Loucy (cell line): ENCODE measurements around the gene DOCK10.

Experiments
- H2AFZ ChIP-seq: fragments of 200-600 bp; sonication (generic); 2 replicates; pipeline ENCODE4 v1.6.0; 2016; ENCODE audit warnings: antibody characterized with exemption, mild to moderate bottlenecking, low read length, moderate library complexity
- H3F3A ChIP-seq: fragments of 200-600 bp; 2 replicates; pipeline ENCODE4 v1.6.0; 2016; ENCODE audit warnings: antibody characterized with exemption, low read depth, mild to moderate bottlenecking
- H3K27me3 ChIP-seq: fragments of 200-600 bp; sonication (generic); 2 replicates; pipeline ENCODE4 v1.6.1; 2014; ENCODE audit warnings: low read length, mild to moderate bottlenecking; ENCODE audit not compliant: insufficient read depth, poor library complexity, severe bottlenecking
- H3K36me3 ChIP-seq: fragments of 200-600 bp; sonication (generic); 2 replicates; pipeline ENCODE4 v1.6.1; 2016; ENCODE audit warnings: low read length; ENCODE audit not compliant: insufficient read depth
- H3K4me1 ChIP-seq: fragments of 200-600 bp; sonication (generic); 2 replicates; pipeline ENCODE4 v1.5.1; 2014; ENCODE audit warnings: low read length, mild to moderate bottlenecking; ENCODE audit not compliant: insufficient read depth, poor library complexity, severe bottlenecking
- H3K4me2 ChIP-seq: fragments of 200-600 bp; sonication (generic); 2 replicates; pipeline ENCODE4 v1.6.0; 2014; ENCODE audit warnings: antibody characterized with exemption, low read length, low read depth, mild to moderate bottlenecking; ENCODE audit not compliant: poor library complexity, severe bottlenecking
- H3K4me3 ChIP-seq: fragments of 200-600 bp; sonication (generic); 2 replicates; pipeline ENCODE4 v1.5.1; 2014; ENCODE audit warnings: low read length, mild to moderate bottlenecking, mixed read lengths; ENCODE audit not compliant: poor library complexity, severe bottlenecking
- H3K79me2 ChIP-seq: fragments of 200-600 bp; sonication (generic); 2 replicates; pipeline ENCODE4 v1.6.1; 2014; ENCODE audit warnings: low read length; ENCODE audit not compliant: insufficient read depth
- H3K9ac ChIP-seq: fragments of 200-600 bp; sonication (generic); 2 replicates; pipeline ENCODE4 v1.6.0; 2014; ENCODE audit warnings: mild to moderate bottlenecking, low read depth, low read length, moderate library complexity; ENCODE audit not compliant: poor library complexity, severe bottlenecking
- H3K9me2 ChIP-seq: fragments of 200-600 bp; sonication (generic); replicated peaks from 2 replicates; pipeline ENCODE4 v1.6.1; 2016; ENCODE audit warnings: low read depth, low read length, mixed read lengths
- H3K9me3 ChIP-seq: fragments of 200-600 bp; sonication (generic); 2 replicates; pipeline ENCODE4 v1.6.1; 2014; ENCODE audit warnings: mild to moderate bottlenecking, antibody characterized with exemption, low read length, low read depth; ENCODE audit not compliant: insufficient read depth
- H4K20me1 ChIP-seq: fragments of 200-600 bp; sonication (generic); 2 replicates; pipeline ENCODE4 v1.6.0; 2014; ENCODE audit warnings: antibody characterized with exemption, low read length, mild to moderate bottlenecking; ENCODE audit not compliant: insufficient read depth, poor library complexity, severe bottlenecking
- EZH2phosphoT487 ChIP-seq: fragments of 200-600 bp; IDR thresholded peaks from 2 replicates; pipeline ENCODE4 v1.6.1; 2018; ENCODE audit warnings: antibody characterized with exemption, mild to moderate bottlenecking, moderate library complexity, borderline replicate concordance
- TF ChIP-seq, protein P1 (sequence below): fragments of 200-600 bp; sonication (generic); conservative IDR thresholded peaks from 2 replicates; pipeline ENCODE4 v1.5.1; 2014; ENCODE audit warnings: mild to moderate bottlenecking, antibody characterized with exemption, low read length

DOCK10 gene

DNA sequence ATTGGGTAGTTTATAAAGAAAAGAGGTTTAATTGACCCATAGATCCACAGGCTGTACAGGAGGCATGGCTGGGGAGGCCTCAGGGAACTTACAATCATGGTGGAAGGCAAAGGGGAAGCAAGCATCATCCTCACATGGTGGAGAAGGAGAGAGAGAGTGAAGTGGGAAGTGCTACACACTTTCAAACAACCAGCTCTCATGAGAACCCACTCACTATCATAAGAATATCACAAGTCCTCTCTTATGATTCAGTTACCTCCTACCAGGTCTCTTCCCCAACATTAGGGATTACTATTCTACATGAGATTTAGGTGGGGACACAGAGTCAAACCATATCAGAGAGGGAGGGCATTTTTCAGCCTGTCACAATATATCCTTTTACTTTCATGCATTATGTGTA is 22.7 kb upstream of the DOCK10 start:
- no peak overlapping the region for H2AFZ ChIP-seq
- no peaks in the 10 kb centered on the region for H3K36me3 ChIP-seq
- peak overlapping the region; percentile 45 for H3K4me2 ChIP-seq
- no peaks in the 10 kb centered on the region for H4K20me1 ChIP-seq
- peaks cover 23% of the 10 kb centered on the region for H3K4me1 ChIP-seq
- H3K9ac ChIP-seq = peak overlapping the region; percentile 25
- no peaks in the 10 kb centered on the region for H3K9me2 ChIP-seq
- H3K27me3 ChIP-seq = no peaks in the 10 kb centered on the region
- H3F3A ChIP-seq = no peaks in the 10 kb centered on the region; the same call in 1 of the 2 replicates
- peak overlapping the region; percentile 21 for H3K4me3 ChIP-seq
- no peaks in the 10 kb centered on the region for H3K79me2 ChIP-seq
- TF ChIP-seq, protein P1, sequence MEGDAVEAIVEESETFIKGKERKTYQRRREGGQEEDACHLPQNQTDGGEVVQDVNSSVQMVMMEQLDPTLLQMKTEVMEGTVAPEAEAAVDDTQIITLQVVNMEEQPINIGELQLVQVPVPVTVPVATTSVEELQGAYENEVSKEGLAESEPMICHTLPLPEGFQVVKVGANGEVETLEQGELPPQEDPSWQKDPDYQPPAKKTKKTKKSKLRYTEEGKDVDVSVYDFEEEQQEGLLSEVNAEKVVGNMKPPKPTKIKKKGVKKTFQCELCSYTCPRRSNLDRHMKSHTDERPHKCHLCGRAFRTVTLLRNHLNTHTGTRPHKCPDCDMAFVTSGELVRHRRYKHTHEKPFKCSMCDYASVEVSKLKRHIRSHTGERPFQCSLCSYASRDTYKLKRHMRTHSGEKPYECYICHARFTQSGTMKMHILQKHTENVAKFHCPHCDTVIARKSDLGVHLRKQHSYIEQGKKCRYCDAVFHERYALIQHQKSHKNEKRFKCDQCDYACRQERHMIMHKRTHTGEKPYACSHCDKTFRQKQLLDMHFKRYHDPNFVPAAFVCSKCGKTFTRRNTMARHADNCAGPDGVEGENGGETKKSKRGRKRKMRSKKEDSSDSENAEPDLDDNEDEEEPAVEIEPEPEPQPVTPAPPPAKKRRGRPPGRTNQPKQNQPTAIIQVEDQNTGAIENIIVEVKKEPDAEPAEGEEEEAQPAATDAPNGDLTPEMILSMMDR = no peak
- no peak for TF ChIP-seq EZH2phosphoT487
- H3K9me3 ChIP-seq = peaks cover 9% of the 10 kb centered on the region; the same call in 1 of the 2 replicates

- Histone ChIP-seq H3F3A (no peaks in the 10 kb centered on the region; the same call in 1 of the 2 replicates), H4K20me1 (no peaks in the 10 kb centered on the region), H3K9ac (peak overlapping the region; percentile 25), H3K4me2 (peak overlapping the region; percentile 45), H3K27me3 (no peaks in the 10 kb centered on the region), H3K79me2 (no peaks in the 10 kb centered on the region), H3K4me1 (peaks cover 19% of the 10 kb centered on the region), H3K9me3 (peaks cover 9% of the 10 kb centered on the region; the same call in 1 of the 2 replicates), H2AFZ (0 out of 2 replicates have a peak overlapping the region, but pooled peaks have one; percentile 8), H3K9me2 (no peaks in the 10 kb centered on the region), H3K36me3 (no peaks in the 10 kb centered on the region), H3K4me3 (peak overlapping the region; percentile 21)
- TF ChIP-seq EZH2phosphoT487 = no peak
Measured at GRCh38 chr2:225064362-225064761, 22.1 kb upstream of the DOCK10 start.

- peak overlapping the region; percentile 39 for H3K4me3 ChIP-seq
- peaks cover 11% of the 10 kb centered on the region for H3F3A ChIP-seq
- peaks cover 2% of the 10 kb centered on the region; the same call in 1 of the 2 replicates for H3K9me3 ChIP-seq
- peak overlapping the region; percentile 56 for H3K4me2 ChIP-seq
- peak overlapping the region; percentile 30 for H2AFZ ChIP-seq
- peaks cover 48% of the 10 kb centered on the region for H3K4me1 ChIP-seq
- no peaks in the 10 kb centered on the region for H3K79me2 ChIP-seq
- H3K9ac ChIP-seq = peak overlapping the region; percentile 56
- H4K20me1 ChIP-seq = no peaks in the 10 kb centered on the region
- H3K27me3 ChIP-seq = no peaks in the 10 kb centered on the region
- no peaks in the 10 kb centered on the region for H3K36me3 ChIP-seq
- no peaks in the 10 kb centered on the region for H3K9me2 ChIP-seq
- TF ChIP-seq EZH2phosphoT487 = no peak
- TF ChIP-seq, protein P1 = no peak
Measured at GRCh38 chr2:225056330-225057073, 14.2 kb upstream of the DOCK10 start.
